ENCODE data around the gene PRRG2. TPM values are rescaled to one million over a fixed set of nuclear protein-coding genes. Genes with fewer than 3 reads are reported as not detected.

Gene PRRG2
- total and polyA plus RNA-seq, 9 of the 15 experiments (the other 6 are each of a cell fraction or from before 2014, with no cell fraction given) = 0.06 to 1.1 (median 0.33) TPM

DNA sequence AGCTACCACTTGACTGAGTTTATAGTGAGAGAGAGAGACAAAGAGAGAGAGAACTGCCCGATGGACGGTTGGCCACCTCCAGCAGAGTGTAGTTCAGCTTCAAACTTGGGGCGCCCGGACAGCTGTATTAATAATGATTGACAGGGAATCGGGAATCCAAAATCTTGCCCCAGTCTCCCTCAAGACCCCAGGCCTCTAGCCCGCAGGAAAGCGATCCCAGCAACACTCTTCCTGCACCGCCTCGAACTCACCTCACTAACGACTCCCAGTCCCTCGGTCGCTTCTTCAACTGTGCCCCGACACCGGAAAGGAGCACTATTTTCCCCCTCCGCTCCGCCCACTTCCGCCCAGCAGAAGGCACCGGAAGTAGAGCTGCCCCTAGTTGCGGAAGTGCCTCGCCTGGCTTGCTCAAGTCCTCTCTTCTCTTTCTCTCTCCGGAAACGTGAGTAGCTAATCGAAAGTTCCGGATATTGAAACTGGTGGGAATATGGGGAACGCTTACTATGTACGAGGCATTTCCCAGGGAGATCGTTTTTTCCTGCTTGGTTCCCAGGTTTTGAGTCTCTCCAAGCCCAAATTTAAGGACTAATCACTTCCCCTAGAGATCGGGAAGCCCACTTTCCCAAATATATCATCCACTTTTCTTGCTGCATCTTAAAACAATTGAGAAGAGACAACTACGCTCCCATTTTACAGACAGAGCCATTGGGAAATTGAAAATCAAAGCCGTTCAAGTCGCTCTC lies 681 bp upstream of the PRRG2 start, which contains the start of gene NOSIP (continued):
- TF ChIP-seq, protein P1, sequence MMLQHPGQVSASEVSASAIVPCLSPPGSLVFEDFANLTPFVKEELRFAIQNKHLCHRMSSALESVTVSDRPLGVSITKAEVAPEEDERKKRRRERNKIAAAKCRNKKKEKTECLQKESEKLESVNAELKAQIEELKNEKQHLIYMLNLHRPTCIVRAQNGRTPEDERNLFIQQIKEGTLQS (IDR thresholded peaks at IDR 0.05) = no peak; the same call in 1 of the 2 replicates
- TF ChIP-seq, protein P1 (CRISPR knock-in tag; conservative IDR thresholded peaks at IDR 0.05) = no peak; the same call in 1 of the 2 replicates
- TF ChIP-seq, protein P2, sequence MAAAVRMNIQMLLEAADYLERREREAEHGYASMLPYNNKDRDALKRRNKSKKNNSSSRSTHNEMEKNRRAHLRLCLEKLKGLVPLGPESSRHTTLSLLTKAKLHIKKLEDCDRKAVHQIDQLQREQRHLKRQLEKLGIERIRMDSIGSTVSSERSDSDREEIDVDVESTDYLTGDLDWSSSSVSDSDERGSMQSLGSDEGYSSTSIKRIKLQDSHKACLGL (CRISPR knock-in tag; IDR thresholded peaks at IDR 0.05; ENCODE audit: borderline replicate concordance, poor library complexity, severe bottlenecking) = peak; percentile 20
- TF ChIP-seq SRSF3 (IDR thresholded peaks at IDR 0.05; ENCODE audit: insufficient read depth, low read length) = no peak
- no peak for TF ChIP-seq EZH2 (IDR thresholded peaks at IDR 0.05; ENCODE audit: borderline replicate concordance, low read depth, low read length)
- TF ChIP-seq FUS (optimal IDR thresholded peaks at IDR 0.05; ENCODE audit: low read depth, low read length) = no peak
- TF ChIP-seq, protein P3, sequence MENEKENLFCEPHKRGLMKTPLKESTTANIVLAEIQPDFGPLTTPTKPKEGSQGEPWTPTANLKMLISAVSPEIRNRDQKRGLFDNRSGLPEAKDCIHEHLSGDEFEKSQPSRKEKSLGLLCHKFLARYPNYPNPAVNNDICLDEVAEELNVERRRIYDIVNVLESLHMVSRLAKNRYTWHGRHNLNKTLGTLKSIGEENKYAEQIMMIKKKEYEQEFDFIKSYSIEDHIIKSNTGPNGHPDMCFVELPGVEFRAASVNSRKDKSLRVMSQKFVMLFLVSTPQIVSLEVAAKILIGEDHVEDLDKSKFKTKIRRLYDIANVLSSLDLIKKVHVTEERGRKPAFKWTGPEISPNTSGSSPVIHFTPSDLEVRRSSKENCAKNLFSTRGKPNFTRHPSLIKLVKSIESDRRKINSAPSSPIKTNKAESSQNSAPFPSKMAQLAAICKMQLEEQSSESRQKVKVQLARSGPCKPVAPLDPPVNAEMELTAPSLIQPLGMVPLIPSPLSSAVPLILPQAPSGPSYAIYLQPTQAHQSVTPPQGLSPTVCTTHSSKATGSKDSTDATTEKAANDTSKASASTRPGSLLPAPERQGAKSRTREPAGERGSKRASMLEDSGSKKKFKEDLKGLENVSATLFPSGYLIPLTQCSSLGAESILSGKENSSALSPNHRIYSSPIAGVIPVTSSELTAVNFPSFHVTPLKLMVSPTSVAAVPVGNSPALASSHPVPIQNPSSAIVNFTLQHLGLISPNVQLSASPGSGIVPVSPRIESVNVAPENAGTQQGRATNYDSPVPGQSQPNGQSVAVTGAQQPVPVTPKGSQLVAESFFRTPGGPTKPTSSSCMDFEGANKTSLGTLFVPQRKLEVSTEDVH (IDR thresholded peaks at IDR 0.05; ENCODE audit: low read depth, partially characterized antibody) = peak; percentile 98
- TF ChIP-seq, protein P4, sequence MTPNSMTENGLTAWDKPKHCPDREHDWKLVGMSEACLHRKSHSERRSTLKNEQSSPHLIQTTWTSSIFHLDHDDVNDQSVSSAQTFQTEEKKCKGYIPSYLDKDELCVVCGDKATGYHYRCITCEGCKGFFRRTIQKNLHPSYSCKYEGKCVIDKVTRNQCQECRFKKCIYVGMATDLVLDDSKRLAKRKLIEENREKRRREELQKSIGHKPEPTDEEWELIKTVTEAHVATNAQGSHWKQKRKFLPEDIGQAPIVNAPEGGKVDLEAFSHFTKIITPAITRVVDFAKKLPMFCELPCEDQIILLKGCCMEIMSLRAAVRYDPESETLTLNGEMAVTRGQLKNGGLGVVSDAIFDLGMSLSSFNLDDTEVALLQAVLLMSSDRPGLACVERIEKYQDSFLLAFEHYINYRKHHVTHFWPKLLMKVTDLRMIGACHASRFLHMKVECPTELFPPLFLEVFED (CRISPR knock-in tag; conservative IDR thresholded peaks at IDR 0.05) = peak; percentile 85
- peak; percentile 33 for TF ChIP-seq ZNF239 (CRISPR knock-in tag; IDR thresholded peaks at IDR 0.05)
- TF ChIP-seq, protein P5, sequence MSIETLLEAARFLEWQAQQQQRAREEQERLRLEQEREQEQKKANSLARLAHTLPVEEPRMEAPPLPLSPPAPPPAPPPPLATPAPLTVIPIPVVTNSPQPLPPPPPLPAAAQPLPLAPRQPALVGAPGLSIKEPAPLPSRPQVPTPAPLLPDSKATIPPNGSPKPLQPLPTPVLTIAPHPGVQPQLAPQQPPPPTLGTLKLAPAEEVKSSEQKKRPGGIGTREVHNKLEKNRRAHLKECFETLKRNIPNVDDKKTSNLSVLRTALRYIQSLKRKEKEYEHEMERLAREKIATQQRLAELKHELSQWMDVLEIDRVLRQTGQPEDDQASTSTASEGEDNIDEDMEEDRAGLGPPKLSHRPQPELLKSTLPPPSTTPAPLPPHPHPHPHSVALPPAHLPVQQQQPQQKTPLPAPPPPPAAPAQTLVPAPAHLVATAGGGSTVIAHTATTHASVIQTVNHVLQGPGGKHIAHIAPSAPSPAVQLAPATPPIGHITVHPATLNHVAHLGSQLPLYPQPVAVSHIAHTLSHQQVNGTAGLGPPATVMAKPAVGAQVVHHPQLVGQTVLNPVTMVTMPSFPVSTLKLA (conservative IDR thresholded peaks at IDR 0.05) = peak; percentile 60 to 78; a peak in 3 of 4 replicates
- peak; percentile 59 for TF ChIP-seq RBM25 (IDR thresholded peaks at IDR 0.05; ENCODE audit: low read depth, low read length, severe bottlenecking)
- TF ChIP-seq FOSL1 (tag; conservative IDR thresholded peaks at IDR 0.05) = 0 out of 2 replicates have a peak, but pooled peaks have one; percentile 32
- TF ChIP-seq, protein P6, sequence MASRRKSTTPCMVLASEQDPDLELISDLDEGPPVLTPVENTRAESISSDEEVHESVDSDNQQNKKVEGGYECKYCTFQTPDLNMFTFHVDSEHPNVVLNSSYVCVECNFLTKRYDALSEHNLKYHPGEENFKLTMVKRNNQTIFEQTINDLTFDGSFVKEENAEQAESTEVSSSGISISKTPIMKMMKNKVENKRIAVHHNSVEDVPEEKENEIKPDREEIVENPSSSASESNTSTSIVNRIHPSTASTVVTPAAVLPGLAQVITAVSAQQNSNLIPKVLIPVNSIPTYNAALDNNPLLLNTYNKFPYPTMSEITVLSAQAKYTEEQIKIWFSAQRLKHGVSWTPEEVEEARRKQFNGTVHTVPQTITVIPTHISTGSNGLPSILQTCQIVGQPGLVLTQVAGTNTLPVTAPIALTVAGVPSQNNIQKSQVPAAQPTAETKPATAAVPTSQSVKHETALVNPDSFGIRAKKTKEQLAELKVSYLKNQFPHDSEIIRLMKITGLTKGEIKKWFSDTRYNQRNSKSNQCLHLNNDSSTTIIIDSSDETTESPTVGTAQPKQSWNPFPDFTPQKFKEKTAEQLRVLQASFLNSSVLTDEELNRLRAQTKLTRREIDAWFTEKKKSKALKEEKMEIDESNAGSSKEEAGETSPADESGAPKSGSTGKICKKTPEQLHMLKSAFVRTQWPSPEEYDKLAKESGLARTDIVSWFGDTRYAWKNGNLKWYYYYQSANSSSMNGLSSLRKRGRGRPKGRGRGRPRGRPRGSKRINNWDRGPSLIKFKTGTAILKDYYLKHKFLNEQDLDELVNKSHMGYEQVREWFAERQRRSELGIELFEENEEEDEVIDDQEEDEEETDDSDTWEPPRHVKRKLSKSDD (conservative IDR thresholded peaks at IDR 0.05; ENCODE audit: low read length) = no peak; the same call in 1 of the 2 replicates
